ENCODE results near the gene CREB5.

DNA sequence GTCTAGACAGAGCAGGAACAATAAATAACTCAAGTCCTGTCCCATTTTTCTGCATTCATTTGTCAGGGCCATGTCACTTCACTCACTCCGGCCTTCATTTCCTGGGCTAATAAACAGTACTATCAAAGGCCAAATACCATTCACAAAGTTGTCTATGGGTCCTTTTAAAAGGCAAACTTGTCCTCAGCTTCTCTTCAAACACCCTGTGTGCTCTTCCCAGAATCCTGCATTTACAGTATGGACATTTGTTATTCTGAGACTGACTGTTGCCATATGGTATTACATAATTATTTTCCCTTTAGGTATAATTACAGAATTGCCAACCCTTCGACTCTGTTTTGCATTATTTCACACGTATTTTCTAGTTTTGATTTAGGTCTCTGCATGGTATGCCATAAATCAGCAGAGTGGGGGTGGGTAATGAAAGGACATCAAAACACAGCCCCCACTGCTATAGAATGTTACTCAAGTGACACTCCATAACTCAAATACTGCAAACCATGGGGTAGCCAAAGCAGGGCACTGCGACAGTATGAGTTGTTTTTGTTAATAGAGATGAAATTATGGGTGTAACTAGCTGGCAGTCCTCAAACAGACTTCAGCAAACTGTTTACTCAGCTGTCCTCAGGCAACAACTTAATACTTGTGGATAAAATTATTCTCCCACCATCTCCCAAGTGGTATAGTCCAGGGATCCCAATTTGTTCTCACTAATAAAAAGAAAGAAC, 362.1 kb downstream of the CREB5 start:
- TF ChIP-seq POLR2A (IDR thresholded peaks at IDR 0.05): no peak
- TF ChIP-seq, protein P1, sequence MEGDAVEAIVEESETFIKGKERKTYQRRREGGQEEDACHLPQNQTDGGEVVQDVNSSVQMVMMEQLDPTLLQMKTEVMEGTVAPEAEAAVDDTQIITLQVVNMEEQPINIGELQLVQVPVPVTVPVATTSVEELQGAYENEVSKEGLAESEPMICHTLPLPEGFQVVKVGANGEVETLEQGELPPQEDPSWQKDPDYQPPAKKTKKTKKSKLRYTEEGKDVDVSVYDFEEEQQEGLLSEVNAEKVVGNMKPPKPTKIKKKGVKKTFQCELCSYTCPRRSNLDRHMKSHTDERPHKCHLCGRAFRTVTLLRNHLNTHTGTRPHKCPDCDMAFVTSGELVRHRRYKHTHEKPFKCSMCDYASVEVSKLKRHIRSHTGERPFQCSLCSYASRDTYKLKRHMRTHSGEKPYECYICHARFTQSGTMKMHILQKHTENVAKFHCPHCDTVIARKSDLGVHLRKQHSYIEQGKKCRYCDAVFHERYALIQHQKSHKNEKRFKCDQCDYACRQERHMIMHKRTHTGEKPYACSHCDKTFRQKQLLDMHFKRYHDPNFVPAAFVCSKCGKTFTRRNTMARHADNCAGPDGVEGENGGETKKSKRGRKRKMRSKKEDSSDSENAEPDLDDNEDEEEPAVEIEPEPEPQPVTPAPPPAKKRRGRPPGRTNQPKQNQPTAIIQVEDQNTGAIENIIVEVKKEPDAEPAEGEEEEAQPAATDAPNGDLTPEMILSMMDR (IDR thresholded peaks at IDR 0.05): no peak
- TF ChIP-seq POLR2AphosphoS5 (IDR thresholded peaks at IDR 0.05): no peak
- no peak for TF ChIP-seq EP300 (IDR thresholded peaks at IDR 0.05)
